Neuronal stem cell (in vitro differentiated cells): ENCODE data around the gene GIGYF2.

ENCODE experiments used
- DNase-seq: peaks from one replicate; pipeline ENCODE4 v3.0.0-alpha.2; 2013; ENCODE audit warnings: low spot score
- H2AFZ ChIP-seq: one replicate; pipeline ENCODE4 v1.6.1; 2013; ENCODE audit warnings: mild to moderate bottlenecking, low read length, inconsistent platforms
- H2AK5ac ChIP-seq: 2 replicates; pipeline ENCODE4 v1.6.1; 2013; ENCODE audit warnings: low read depth, mild to moderate bottlenecking, inconsistent platforms, low read length, moderate library complexity, mixed read lengths
- H2BK120ac ChIP-seq: 2 replicates; pipeline ENCODE4 v1.6.1; 2013; ENCODE audit warnings: low read depth, mild to moderate bottlenecking, inconsistent platforms, low read length, moderate library complexity, mixed read lengths
- H2BK12ac ChIP-seq: one replicate; pipeline ENCODE4 v1.6.1; 2013; ENCODE audit warnings: low read length, inconsistent platforms
- H2BK15ac ChIP-seq: 2 replicates; pipeline ENCODE4 v1.6.1; 2013; ENCODE audit warnings: mild to moderate bottlenecking, low read length, inconsistent platforms, mixed read lengths
- H2BK5ac ChIP-seq: one replicate; pipeline ENCODE4 v1.6.1; 2013; ENCODE audit warnings: inconsistent platforms, mild to moderate bottlenecking, low read length, moderate library complexity
- H3K14ac ChIP-seq: one replicate; pipeline ENCODE4 v1.6.1; 2013; ENCODE audit warnings: low read length, inconsistent platforms
- H3K18ac ChIP-seq: 2 replicates; pipeline ENCODE4 v1.6.1; 2013; ENCODE audit warnings: low read length, inconsistent platforms
- H3K23ac ChIP-seq: 2 replicates; pipeline ENCODE4 v1.6.1; 2013; ENCODE audit warnings: low read depth, mild to moderate bottlenecking, mixed read lengths, low read length, inconsistent platforms; ENCODE audit not compliant: poor library complexity
- H3K27ac ChIP-seq: replicated peaks from 3 replicates; pipeline ENCODE4 v1.5.1; 2013; ENCODE audit warnings: low read length, inconsistent platforms
- H3K27me3 ChIP-seq, 3 experiments: 2 replicates each; pipeline ENCODE4 v1.6.1; 2013; ENCODE audit warnings: low read length in 3 of 3, mild to moderate bottlenecking in 2 of 3, inconsistent platforms in 1 of 3, low read depth in 1 of 3, mixed read lengths in 1 of 3, moderate library complexity in 1 of 3; ENCODE audit not compliant: control insufficient read depth in 3 of 3, insufficient read depth in 3 of 3
- H3K36me3 ChIP-seq, 2 donors: replicated peaks in 1 of 2; 2 replicates each; pipeline ENCODE4 v1.6.1; 2013; ENCODE audit warnings: low read length in 2 of 2; ENCODE audit not compliant: control insufficient read depth in 2 of 2, insufficient read depth in 2 of 2
- H3K4ac ChIP-seq: 2 replicates; pipeline ENCODE4 v1.6.1; 2013; ENCODE audit warnings: inconsistent platforms, mild to moderate bottlenecking, low read length, moderate library complexity
- H3K4me1 ChIP-seq, 2 donors: 1 replicate in 1 of 2; 2 replicates in 1 of 2; pipeline ENCODE4 v1.6.1; 2013; ENCODE audit warnings: low read length in 2 of 2, low read depth in 1 of 2; ENCODE audit not compliant: control insufficient read depth in 2 of 2, insufficient read depth in 1 of 2
- H3K4me2 ChIP-seq: one replicate; pipeline ENCODE4 v1.6.1; 2013; ENCODE audit warnings: mild to moderate bottlenecking, low read length, inconsistent platforms; ENCODE audit not compliant: insufficient read depth, poor library complexity, severe bottlenecking
- H3K4me3 ChIP-seq, 2 donors: 2 replicates each; pipeline ENCODE4 v1.5.1; 2013; ENCODE audit warnings: low read length in 2 of 2, mild to moderate bottlenecking in 2 of 2, inconsistent platforms in 1 of 2, moderate library complexity in 1 of 2
- H3K79me1 ChIP-seq: one replicate; pipeline ENCODE4 v1.6.1; 2013; ENCODE audit warnings: low read depth, mild to moderate bottlenecking, inconsistent platforms, low read length, moderate library complexity
- H3K9ac ChIP-seq: one replicate; pipeline ENCODE4 v1.6.1; 2013; ENCODE audit warnings: mild to moderate bottlenecking, low read depth, low read length, inconsistent platforms; ENCODE audit not compliant: poor library complexity
- H3K9me3 ChIP-seq, 2 donors: replicated peaks in 1 of 2; 2 replicates each; pipeline versions ENCODE3 to v1.6.1; 2013; ENCODE audit warnings: low read length in 2 of 2, mild to moderate bottlenecking in 2 of 2, inconsistent platforms in 1 of 2, low read depth in 1 of 2, mixed read lengths in 1 of 2, moderate library complexity in 1 of 2; ENCODE audit not compliant: control insufficient read depth in 2 of 2, insufficient read depth in 1 of 2
- H4K8ac ChIP-seq: one replicate; pipeline ENCODE4 v1.6.1; 2013; ENCODE audit warnings: low read depth, mild to moderate bottlenecking, inconsistent platforms, low read length, moderate library complexity
- H4K91ac ChIP-seq: one replicate; pipeline ENCODE4 v1.6.1; 2013; ENCODE audit warnings: low read length, low read depth, mild to moderate bottlenecking, inconsistent platforms; ENCODE audit not compliant: poor library complexity
- WGBS, 2 donors: extraction: QIAGEN DNeasy Blood & Tissue Kit; methylation state at CpG; one replicate each; pipeline ENCODE4 v1.1.7; 2013; ENCODE audit warnings: missing lambda C conversion rate in 2 of 2, mixed read lengths in 1 of 2; ENCODE audit not compliant: insufficient read length in 2 of 2, insufficient replicate concordance in 1 of 2; ENCODE audit errors: extremely low coverage in 2 of 2; 5-methylcytosine and 5-hydroxymethylcytosine counted together

GIGYF2 gene

GRCh38 chr2:232655392-232655791 lies 41.7 kb upstream of the GIGYF2 start:
- Histone ChIP-seq H3K18ac (no peak overlapping the region), H3K9ac (no peak overlapping the region), H3K14ac (no peak overlapping the region), H2BK120ac (no peak overlapping the region), H2BK12ac (no peak overlapping the region), H2BK15ac (no peak overlapping the region), H4K8ac (no peak overlapping the region), H3K27me3 (peaks cover 0 to 3% (median 0%) of the 10 kb centered on the region in 3 experiments), H3K36me3 (no peaks in the 10 kb centered on the region), H3K23ac (no peak overlapping the region), H2AK5ac (no peak overlapping the region), H3K9me3 (no peaks in the 10 kb centered on the region), H3K4ac (no peak overlapping the region), H3K79me1 (no peaks in the 10 kb centered on the region), H2AFZ (no peak overlapping the region), H3K27ac (no peak overlapping the region), H3K4me1 (peaks cover 3 to 10% of the 10 kb centered on the region in 2 donors), H3K4me3 (no peak overlapping the region), H3K4me2 (no peak overlapping the region), H2BK5ac (no peak overlapping the region), H4K91ac (no peak overlapping the region)
- no CpG with 5 or more reads among the region's 6 CpGs for whole genome bisulfite sequencing, 2 donors
- no peak for DNase-seq

GRCh38 chr2:232658217-232658785 lies 38.8 kb upstream of the GIGYF2 start:
- Histone ChIP-seq H3K79me1 (no peaks in the 10 kb centered on the region), H3K23ac (no peak overlapping the region), H2BK12ac (no peak overlapping the region), H3K4me2 (no peak overlapping the region), H2BK120ac (no peak overlapping the region), H4K8ac (no peak overlapping the region), H3K4me3 (no peak overlapping the region), H3K4ac (no peak overlapping the region), H2BK15ac (no peak overlapping the region), H2AK5ac (no peak overlapping the region), H3K9ac (no peak overlapping the region), H3K36me3 (no peaks in the 10 kb centered on the region), H3K27me3 (no peaks in the 10 kb centered on the region), H4K91ac (no peak overlapping the region), H2BK5ac (no peak overlapping the region), H3K4me1 (peaks cover 3% of the 10 kb centered on the region in 2 donors), H3K9me3 (no peaks in the 10 kb centered on the region), H3K18ac (no peak overlapping the region), H3K27ac (no peak overlapping the region), H2AFZ (no peak overlapping the region), H3K14ac (no peak overlapping the region)
- DNase-seq = no peak
- WGBS, 2 donors = no CpG with 5 or more reads among the region's 7 CpGs

GRCh38 chr2:232659359-232659758 lies 37.8 kb upstream of the GIGYF2 start:
- H3K27me3 ChIP-seq = no peaks in the 10 kb centered on the region
- no peak overlapping the region for H3K14ac ChIP-seq
- no peak overlapping the region for H3K4me2 ChIP-seq
- H3K23ac ChIP-seq = no peak overlapping the region
- H3K4ac ChIP-seq = no peak overlapping the region
- no peak overlapping the region for H4K8ac ChIP-seq
- no peak overlapping the region for H3K9ac ChIP-seq
- no peak overlapping the region for H3K27ac ChIP-seq
- no peak overlapping the region for H2BK120ac ChIP-seq
- no peak overlapping the region for H3K18ac ChIP-seq
- H3K79me1 ChIP-seq = no peaks in the 10 kb centered on the region
- no peaks in the 10 kb centered on the region for H3K36me3 ChIP-seq
- no CpG with 5 or more reads among the region's 2 CpGs for WGBS, 2 donors
- no peak overlapping the region for H2BK12ac ChIP-seq
- DNase-seq = no peak
- no peak overlapping the region for H2BK5ac ChIP-seq
- peaks cover 3% of the 10 kb centered on the region in 2 donors for H3K4me1 ChIP-seq
- no peak overlapping the region for H2AK5ac ChIP-seq
- no peaks in the 10 kb centered on the region for H3K9me3 ChIP-seq
- H4K91ac ChIP-seq = no peak overlapping the region
- no peak overlapping the region for H3K4me3 ChIP-seq
- no peak overlapping the region for H2BK15ac ChIP-seq
- H2AFZ ChIP-seq = no peak overlapping the region

GRCh38 chr2:232662486-232663260 lies 34.5 kb upstream of the GIGYF2 start:
- Histone ChIP-seq H4K91ac (no peak overlapping the region), H3K4me1 (peaks cover 0 to 3% of the 10 kb centered on the region in 2 donors), H3K27me3 (no peaks in the 10 kb centered on the region), H3K27ac (no peak overlapping the region), H2BK12ac (no peak overlapping the region), H3K4me2 (no peak overlapping the region), H3K14ac (no peak overlapping the region), H2BK15ac (no peak overlapping the region), H3K36me3 (no peaks in the 10 kb centered on the region), H4K8ac (no peak overlapping the region), H3K23ac (no peak overlapping the region), H2BK120ac (no peak overlapping the region), H2AK5ac (peak overlapping the region; percentile 30), H2BK5ac (no peak overlapping the region), H3K9me3 (no peaks in the 10 kb centered on the region), H3K4me3 (no peak overlapping the region), H2AFZ (no peak overlapping the region), H3K79me1 (no peaks in the 10 kb centered on the region), H3K18ac (no peak overlapping the region), H3K4ac (no peak overlapping the region), H3K9ac (peak overlapping the region; percentile 17)
- DNase-seq = no peak
- no CpG with 5 or more reads among the region's 16 CpGs for WGBS, 2 donors
